ENCODE measurements around the gene CPNE6. TPM values are rescaled to one million over a fixed set of nuclear protein-coding genes. Genes with fewer than 3 reads are reported as not detected.
"Not testable (repeated sequence)": the region's sequence is repeated elsewhere in the genome, so short reads cannot be mapped to it uniquely, and the experiment has no call there.

Gene CPNE6
- total RNA-seq, 1 donor from 2014 or later: 1.5 TPM

DNA sequence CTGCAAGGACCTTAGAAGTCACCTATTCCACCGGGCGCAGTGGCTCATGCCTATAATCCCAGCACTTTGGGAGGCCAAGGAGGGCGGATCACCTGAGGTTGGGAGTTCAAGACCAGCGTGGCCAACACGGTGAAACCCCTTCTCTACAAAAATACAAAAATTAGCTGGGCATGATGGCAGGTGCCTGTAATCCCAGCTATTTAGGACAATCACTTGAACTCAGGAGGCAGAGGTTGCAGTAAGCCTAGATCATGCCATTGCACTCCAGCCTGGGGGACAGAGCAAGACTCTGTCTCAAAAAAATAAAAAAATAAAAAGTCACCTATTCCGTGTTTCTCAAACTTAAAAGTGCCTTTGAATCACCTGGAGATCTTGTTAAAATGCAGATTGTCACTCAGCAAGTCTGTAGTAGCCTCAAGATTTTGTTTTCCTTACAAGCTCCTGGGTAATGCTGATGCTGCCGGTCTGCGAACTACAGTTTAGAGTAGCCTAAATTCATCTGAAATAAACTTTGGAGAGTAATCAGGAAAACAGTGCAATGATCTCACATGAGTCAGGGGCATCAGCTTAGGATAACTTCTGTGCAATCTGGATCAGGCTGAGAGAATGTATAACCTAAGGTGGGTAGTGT, 34.4 kb downstream of the CPNE6 start:
- not testable (repeated sequence) for DNase-seq (ENCODE audit: low spot score)

DNA sequence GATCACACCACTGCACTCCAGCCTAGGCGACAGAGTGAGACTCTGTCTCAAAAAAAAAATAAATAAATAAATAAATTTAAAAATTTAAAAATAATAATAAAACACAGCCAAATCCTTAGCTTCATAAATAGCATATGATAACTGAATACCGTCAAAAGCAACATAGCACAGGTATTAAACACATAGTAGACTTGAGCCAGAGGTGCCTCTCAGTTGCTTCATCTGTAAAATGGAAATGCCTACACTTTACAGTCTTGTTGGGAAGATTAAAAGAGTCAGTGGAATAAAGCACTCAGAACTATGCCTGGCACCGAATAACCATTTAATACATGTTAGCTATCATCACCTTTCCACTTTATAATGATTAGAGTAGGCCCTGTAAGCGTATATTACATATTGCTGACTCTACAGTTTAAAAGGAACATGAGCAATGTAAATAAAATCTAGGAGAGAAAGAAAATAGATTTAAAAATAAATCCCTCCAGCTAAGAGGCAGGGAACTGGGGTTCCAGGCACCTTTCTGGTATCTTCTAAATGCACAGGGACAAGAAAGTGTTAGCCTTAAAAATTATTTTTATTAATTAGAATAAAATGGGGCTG, 35.4 kb downstream of the CPNE6 start:
- no peak for DNase-seq (ENCODE audit: low spot score)

DNA sequence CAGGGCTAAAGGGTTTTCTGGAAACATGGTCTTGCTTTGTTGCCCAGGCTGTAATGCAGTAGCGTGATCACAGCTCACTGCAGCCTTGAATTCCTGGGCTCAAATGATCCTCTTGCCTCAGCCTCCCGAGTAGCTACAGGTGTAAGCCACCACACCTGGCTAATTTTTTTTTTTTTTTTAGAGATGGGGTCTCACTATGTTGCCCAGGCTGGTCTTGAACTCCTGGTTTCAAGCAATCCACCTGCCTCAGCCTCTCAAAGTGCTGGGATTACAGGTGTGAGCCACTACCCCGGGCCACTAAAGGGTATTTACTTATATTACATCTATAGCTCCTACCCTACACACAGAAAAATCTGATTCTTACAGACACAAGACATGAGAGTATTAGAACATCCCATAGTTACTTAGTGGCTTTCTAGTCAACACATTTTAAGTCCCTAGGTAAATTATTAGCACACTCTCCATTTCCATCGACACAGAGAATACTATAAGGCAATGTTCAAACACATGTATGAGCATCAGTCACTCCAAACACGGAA, 37.0 kb downstream of the CPNE6 start:
- DNase-seq (ENCODE audit: low spot score): no peak

DNA sequence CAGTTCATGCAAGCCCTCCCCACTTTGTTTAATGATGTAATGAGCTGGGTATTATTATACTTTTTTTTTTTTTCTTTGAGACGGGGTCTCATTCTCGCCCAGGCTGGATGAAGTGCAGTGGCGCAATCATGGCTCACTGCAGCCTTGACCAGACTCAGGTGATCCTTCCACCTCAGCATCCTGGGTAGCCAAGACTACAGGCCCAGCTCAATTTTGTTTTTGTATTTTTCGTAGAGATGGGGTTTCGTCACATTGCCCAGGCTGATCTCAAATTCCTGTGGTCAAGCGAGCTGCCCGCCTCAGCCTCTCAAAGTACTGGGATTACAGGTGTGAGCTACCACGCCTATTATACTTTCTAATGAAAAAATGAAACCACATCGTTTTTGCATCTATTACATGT, 38.7 kb downstream of the CPNE6 start:
- no peak for DNase-seq (ENCODE audit: low spot score)

DNA sequence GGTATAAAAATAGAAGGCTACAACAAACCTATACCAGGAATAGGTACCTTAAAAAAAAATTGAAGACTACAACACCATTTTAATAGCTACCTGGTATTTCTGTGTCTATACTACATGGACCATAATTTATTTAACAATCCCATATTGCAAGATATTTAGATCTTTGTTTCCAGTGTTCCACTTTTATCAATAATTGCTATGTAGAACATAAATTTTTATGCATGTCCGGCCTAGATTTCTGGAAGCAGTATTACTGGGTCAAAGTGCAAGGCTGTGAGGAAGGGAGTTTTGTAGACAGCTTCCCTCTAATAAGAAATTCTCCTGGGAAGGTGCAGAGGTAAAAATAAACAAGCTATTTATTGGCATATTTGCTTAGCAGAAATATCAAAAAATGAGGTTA, 39.2 kb downstream of the CPNE6 start:
- DNase-seq (ENCODE audit: low spot score): no peak

DNA sequence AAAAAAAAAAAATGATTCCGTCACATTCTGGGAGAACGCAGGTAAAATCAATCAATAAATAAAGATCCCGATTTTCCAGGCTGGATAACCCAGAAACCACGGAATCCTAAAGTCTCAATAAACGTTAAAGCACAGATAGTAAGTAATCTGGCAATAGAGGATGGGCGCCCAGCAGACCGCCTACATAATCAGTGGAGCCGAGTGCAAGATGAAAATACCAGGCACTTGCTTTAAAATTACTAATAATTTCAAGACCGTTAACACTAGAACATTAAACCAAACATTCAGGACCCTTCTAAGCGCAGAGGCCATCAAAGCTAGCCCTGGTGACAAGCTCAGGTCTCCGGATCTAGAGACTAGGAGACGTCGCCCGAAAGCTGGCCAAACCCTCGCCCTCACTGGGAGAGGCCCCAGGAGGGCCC, 42.0 kb downstream of the CPNE6 start:
- no peak for DNase-seq (ENCODE audit: low spot score)

DNA sequence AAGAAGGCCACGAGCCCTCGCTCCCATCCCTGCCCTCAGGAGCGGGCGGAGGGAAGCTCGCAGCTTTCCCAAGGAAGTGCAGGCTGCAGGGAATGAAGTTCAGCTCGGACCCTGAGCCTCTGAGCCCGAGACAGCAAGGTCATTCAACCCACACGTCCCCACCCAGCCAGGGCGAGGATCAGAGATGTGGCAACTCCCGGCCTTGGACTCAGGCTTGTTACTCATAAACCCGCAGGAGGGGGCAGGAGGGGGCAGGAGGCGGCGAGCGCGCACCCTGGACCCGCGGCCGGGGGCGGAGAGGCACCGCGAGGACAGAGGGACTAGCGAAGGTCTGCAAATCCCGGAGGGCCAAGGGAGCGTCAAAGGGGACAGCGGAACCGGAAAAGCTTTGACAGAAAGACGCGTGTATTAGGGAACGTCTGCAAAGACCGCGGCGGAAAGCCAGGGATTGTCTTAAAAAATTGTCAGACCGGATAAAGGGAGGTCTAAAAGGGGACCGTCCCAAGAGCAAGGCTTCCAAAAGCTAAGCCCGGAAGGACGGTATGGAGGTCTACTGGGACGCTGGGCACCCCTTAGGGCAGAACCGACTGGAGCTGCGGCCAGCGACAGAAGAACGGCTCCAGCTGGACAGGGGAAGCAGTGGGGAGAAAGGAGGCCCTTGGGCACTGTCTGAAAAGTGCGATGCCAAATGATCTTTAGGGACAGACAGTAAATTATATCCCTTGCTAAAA, 42.6 kb downstream of the CPNE6 start:
- peak; percentile 89 for DNase-seq (ENCODE audit: low spot score)

DNA sequence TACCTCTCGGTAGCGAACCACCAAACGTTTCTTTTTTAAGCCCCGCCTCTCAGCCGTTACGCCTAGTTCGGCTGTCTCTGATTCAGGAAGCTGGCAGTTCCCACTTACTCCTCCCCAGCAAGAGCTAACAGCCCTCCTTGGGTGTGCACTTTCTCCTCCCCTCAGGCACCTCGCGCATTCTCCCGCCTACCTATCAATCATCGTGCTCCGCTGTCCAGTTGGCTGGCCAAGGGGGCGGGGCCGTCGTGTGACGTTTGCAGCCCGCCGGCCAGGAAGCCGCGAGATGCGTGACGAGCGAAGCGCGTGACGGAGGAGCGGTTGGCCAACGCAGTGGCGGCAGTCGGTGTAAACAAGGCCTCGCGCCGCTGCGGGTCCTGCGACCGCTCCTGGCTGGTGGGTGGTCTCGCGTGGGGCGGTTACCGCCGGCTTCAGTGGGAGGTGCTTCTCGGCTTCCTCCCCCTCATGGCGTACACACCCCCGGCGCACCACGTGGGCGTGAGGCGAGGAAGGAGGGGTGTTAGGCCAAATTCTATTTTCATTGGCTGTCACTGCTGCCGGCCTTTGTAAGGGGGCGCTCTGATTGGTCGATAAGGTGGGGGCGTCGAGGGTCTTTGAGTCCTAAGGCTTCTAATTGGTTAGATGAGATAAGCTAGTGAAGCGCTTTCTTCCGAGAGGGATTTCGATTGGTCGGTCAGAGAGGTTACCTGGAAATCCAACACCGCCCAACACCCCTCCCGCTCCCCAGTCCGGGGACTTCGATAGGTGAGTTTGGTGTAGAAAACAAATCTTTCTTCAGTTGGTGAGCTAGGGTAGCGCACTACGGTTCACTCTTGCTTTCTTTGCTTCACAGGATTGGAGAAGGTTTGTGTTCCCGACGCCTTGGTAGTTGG, 43.4 kb downstream of the CPNE6 start, which contains the start of the genes DCAF11 and NRL:
DCAF11 (plus strand) TSS at position 246 of the 890 bp plus-strand sequence. CDS start 818 bp downstream, outside the sequence.
NRL (minus strand) TSS at position 418 of the 890 bp plus-strand sequence. CDS start 32,101 bp downstream, outside the sequence.
- DNase-seq (ENCODE audit: low spot score): peak; percentile 99

DNA sequence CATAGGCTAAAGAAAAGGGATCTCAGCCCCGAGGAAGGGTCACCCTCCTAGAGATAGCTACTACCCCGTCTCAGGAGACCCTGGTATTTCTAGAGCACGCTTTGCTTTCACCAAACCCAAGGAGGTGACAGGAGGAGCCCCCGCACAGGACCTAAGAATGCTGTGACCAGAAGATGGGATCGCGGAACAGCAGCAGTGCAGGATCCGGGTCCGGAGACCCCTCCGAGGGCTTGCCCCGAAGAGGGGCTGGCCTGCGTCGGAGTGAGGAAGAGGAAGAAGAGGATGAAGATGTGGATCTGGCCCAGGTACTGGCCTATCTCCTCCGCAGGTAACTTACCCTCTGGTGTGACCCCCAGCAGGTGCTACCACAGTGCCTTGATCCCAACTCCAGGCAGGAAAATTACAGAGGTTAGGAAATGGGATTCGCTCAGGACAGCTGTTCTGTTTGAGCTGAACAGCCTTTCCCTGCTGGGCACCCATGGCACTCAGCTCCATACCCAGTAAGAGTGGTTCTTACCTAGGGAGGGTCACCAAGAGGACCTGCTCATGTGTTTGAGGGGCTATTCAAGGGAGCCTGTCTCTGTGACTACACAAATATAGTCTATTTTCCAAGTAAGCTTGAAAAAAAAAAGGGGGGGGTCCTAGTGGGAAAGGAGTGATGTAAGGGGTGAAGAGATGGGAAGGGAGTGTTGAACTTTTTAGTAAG, 44.2 kb downstream of the CPNE6 start:
- no peak for DNase-seq (ENCODE audit: low spot score)

DNA sequence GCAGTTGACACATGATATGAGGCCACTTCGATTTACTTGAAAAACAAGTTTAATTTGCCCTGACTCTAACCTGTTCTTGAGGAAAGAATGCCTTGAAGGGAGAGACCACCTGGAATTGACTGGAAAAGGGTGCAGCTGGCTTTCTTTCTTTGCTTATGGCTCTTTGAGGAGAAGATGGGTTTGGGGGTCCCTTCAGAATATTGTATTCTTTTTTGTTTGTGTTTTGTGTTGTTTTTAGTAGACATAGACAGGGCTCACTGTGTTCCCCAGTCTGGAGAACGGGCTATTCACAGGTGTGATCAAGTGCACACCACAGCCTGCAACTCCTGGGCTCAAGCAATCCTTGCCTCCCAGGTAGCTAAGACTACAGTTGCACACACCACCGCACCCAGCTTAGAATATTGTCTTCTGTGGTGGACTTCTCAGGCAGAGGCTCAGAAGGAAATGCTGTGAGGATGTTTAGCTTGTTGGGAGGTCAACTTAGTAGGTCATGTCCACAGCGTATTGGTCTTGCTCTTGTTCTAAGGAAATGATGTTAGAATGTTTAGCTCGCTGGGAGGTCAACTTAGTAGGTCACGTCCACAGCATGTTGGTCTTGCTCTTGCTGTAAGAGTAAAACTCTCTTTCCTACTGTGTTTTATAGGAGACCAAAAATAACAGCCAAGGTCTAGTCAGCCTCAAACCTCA, 44.9 kb downstream of the CPNE6 start:
- no peak for DNase-seq (ENCODE audit: low spot score)

DNA sequence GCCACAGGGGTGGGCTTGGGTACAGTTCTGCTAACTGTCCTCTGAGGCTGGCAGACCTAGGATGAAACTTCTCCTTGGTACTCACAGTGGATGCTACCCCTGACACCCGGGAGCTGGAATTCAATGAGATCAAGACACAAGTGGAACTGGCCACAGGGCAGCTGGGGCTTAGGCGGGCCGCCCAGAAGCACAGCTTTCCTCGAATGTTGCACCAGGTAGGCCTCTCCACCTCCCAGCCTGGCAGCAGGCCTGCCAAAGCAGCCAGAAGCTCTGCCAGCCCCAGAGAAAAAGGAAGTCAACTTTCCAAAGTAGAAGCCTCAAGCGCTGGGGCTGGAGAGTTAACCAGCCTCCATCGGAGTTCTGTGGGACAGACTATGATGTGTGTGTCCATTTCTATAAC, 45.8 kb downstream of the CPNE6 start:
- no peak for DNase-seq (ENCODE audit: low spot score)

DNA sequence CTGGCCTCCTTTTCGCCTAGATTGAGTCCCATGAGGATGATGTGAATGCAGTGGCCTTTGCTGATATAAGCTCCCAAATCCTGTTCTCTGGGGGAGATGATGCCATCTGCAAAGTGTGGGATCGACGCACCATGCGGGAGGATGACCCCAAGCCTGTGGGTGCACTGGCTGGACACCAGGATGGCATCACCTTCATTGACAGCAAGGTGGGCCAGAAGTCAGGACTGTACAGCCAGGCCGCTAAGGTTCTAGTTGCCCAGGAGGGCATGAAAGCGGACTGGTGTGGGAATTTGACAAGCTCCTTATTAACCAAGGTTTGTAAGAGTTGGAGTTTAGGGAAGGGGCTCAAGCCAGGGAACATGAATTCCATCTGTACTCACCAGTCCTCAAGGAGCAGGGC, 48.3 kb downstream of the CPNE6 start:
- DNase-seq (ENCODE audit: low spot score): no peak

DNA sequence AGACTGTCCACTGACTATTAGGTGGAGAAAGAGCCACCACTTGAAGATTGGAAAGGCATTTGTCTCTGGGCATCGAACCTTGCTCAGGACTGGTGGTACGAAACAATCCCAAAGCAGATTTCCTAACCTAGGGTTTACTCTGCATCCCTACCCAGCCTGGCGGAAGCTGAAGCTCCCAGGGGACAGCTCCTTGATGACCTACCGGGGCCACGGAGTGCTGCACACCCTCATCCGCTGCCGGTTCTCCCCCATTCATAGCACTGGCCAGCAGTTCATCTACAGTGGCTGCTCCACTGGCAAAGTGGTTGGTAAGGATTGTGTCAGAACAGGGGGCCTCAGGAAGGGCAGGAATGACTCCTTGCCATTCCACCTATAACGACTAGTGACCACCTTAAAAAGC, 49.8 kb downstream of the CPNE6 start:
- no peak for DNase-seq (ENCODE audit: low spot score)

DNA sequence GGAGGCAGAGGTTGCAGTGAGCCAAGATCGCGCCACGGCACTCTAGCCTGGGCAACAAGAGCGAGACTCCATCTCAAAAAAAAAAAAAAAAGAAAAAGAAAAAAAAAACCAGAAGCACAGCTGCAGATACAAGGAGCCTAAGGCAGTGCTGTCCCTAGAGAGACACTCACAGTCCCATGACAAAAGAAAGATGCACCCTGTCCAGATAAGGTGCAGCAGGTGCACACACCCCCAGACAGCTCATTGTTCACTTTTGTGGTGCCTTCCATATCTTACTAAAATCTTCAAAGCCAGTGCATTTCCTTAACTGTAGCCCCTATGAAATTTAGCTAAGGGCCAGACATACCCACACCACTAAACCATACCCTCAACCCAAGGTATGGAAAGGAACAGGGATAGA, 51.1 kb downstream of the CPNE6 start:
- no peak for DNase-seq (ENCODE audit: low spot score)

DNA sequence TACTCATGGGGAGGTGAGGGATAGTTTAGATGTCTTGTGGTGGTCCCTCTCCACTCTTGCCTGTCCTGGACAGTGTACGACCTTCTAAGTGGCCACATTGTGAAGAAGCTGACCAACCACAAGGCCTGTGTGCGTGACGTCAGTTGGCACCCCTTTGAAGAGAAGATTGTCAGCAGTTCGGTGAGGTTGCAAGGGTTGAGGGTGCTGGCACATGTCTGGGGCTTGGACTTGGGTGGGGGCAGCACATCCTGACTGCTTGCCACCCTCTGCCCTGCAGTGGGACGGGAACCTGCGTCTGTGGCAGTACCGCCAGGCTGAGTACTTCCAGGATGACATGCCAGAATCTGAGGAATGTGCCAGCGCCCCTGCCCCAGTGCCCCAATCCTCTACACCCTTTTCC, 51.5 kb downstream of the CPNE6 start:
- no peak for DNase-seq (ENCODE audit: low spot score)

DNA sequence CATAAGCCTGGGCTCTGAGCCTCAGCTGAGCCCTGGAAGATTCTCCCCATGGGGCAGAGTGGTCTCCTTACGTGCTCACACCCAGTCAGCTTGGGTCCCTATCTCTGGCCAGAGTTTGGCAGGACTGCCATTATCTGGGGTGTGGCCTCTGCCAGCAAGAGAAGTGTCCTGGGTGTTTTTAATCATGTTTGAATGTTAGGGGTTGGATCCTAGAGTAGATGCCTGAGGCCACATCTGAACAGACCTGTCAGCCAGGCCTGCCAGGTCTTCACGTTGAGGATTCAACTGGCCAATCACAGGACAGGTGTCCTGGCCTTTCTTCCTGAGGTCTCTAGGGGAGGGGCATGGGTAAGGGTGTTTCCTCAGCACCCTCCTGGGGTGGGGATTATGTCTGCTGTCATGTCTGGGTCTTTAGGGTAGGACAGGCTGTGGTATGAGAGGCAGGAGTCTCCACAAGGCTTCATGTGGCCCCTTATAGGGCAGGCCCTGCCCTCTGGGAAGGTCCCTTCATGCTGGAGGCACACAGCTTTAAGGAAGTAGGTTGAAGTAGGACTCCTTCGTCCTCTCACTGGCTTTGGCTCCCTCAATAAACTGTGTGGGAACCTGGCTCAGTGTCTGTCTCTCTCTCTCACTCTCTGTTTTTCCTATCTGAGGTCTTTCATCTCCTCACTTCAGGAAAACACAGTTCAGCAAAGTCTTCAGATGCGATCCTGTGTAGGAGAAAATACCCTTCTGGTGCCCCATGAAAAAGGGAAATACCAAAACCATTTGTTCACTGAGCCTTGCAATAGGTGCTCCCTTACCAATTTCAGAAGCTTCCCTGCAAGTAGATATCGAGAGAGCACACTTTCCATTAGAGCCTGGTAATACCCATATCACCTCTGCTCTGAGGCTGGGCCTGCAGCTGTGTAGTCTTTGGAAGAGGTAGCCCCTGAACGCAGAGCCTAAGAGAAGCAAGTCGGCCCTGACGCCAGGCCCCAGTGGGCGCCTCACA, 52.4 kb downstream of the CPNE6 start:
- DNase-seq (ENCODE audit: low spot score): no peak

DNA sequence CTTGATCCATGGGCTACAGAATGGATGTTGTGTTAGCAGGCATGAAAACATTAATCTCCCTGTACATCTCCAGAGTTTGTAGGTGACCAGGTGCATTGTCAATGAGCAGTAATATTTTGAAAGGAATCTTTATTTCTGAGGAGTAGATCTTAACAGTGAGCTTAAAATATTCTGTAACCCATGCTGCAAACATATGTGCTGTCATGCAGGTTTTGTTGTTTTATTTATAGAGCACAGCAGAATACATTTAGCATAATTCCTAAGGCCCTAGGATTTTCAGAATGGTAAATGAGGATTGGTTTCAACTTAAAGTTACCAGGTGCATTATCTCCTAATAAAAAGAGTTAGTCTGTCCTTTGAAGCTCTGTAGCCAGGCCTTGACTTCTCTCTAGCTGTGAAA, 55.6 kb downstream of the CPNE6 start:
- DNase-seq (ENCODE audit: low spot score): no peak

DNA sequence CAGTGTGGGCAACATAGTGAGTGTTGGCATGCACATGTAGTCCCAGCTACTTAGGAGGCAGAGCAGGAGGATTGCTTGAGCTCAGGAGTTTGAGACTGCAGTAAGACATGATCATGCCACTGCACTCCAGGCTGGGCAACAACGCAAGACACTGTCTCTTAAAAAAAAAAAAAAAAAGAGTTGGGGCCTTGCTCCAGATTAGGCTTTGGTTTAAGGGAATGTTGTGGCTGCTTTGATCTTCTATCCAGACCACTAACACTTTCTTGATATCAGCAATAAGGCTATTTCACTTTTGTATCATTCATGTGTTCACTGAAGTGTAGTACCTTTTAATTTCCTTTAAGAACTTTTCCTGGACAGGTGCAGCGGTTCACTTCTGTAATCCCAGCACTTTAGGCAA, 56.3 kb downstream of the CPNE6 start:
- DNase-seq (ENCODE audit: low spot score): no peak
